Activated CD8-positive, alpha-beta T cell treated with anti-CD3 and anti-CD28 coated beads for 36 hours (primary cell): ENCODE data around the gene UBE2M. TPM values are rescaled to one million over a fixed set of nuclear protein-coding genes. Genes with fewer than 3 reads are reported as not detected.

Experiments used
- ATAC-seq: fragments of 200-7000 bp; cut with Tn5 transposase; one replicate; pipeline ENCODE4 v1.10.0; 2021; ENCODE audit warnings: mild to moderate bottlenecking, moderate library complexity
- CTCF ChIA-PET: fragments of 350-600 bp; sonication (Branson Sonifier 250); formaldehyde crosslinking; loops from one replicate; lab custom pipeline; 2021; ENCODE audit warnings: antibody characterized with exemption; lab: Charles Lee
- POLR2A ChIA-PET: fragments of 350-600 bp; sonication (Branson Sonifier 250); formaldehyde crosslinking; loops from one replicate; lab custom pipeline; 2021; ENCODE audit warnings: antibody characterized with exemption; lab: Charles Lee
- DNase-seq: peaks from one replicate; pipeline ENCODE4 v3.0.0-alpha.2; 2020
- H3K27ac Mint-ChIP-seq: one replicate; pipeline ENCODE4 v1.8.0; 2021; ENCODE audit warnings: mild to moderate bottlenecking, mixed read lengths
- H3K27me3 Mint-ChIP-seq: one replicate; pipeline ENCODE4 v1.8.0; 2021; ENCODE audit warnings: mixed read lengths
- H3K36me3 Mint-ChIP-seq: one replicate; pipeline ENCODE4 v1.8.0; 2021; ENCODE audit warnings: low read depth, mixed read lengths
- H3K4me1 Mint-ChIP-seq: one replicate; pipeline ENCODE4 v1.8.0; 2021; ENCODE audit warnings: low read depth, mixed read lengths
- H3K4me3 Mint-ChIP-seq: one replicate; pipeline ENCODE4 v1.8.0; 2021; ENCODE audit warnings: mild to moderate bottlenecking, moderate library complexity, mixed read lengths
- H3K9me3 Mint-ChIP-seq: one replicate; pipeline ENCODE4 v1.8.0; 2021; ENCODE audit warnings: mixed read lengths
- intact Hi-C: fragments of 100-400 bp; cut with micrococcal nuclease; formaldehyde crosslinking; loops from one replicate; pipeline ENCODE4 v1.10.0; 2022
- total RNA-seq, 2 experiments: library from RNA; stranded (reverse); gene quantifications; one replicate each; pipeline ENCODE4 v1.2.3, GENCODE V29; 2021
- TF ChIP-seq, protein P1 (sequence below): fragments of 200-600 bp; IDR thresholded peaks from one replicate; pipeline ENCODE4 v1.8.0; 2022; ENCODE audit warnings: antibody characterized with exemption, mild to moderate bottlenecking

UBE2M gene
- total RNA-seq, 2 experiments from 2014 or later = 107 to 114 TPM

- ChIA-PET CTCF (interaction anchor here (0.9 kb wide), 2 partner anchors 27 to 33 kb away, joined by 3 to 4 read pairs; no protein-coding TSS in a partner anchor), POLR2A (interaction anchor here (1.0 to 13.1 kb wide), 5 partner anchors 11 to 31 kb away, joined by 3 to 164 read pairs (median 5); partner anchors contain the start of genes UBE2M and ZBTB45)
- no peak for ATAC-seq
- Mint-ChIP-seq H3K27ac (peak overlapping the region; percentile 92), H3K4me3 (peak overlapping the region; percentile 96), H3K9me3 (no peaks in the 10 kb centered on the region), H3K27me3 (peaks cover 2% of the 10 kb centered on the region), H3K4me1 (peaks cover 37% of the 10 kb centered on the region), H3K36me3 (peaks cover 65% of the 10 kb centered on the region)
- DNase-seq = no peak
- TF ChIP-seq, protein P1, sequence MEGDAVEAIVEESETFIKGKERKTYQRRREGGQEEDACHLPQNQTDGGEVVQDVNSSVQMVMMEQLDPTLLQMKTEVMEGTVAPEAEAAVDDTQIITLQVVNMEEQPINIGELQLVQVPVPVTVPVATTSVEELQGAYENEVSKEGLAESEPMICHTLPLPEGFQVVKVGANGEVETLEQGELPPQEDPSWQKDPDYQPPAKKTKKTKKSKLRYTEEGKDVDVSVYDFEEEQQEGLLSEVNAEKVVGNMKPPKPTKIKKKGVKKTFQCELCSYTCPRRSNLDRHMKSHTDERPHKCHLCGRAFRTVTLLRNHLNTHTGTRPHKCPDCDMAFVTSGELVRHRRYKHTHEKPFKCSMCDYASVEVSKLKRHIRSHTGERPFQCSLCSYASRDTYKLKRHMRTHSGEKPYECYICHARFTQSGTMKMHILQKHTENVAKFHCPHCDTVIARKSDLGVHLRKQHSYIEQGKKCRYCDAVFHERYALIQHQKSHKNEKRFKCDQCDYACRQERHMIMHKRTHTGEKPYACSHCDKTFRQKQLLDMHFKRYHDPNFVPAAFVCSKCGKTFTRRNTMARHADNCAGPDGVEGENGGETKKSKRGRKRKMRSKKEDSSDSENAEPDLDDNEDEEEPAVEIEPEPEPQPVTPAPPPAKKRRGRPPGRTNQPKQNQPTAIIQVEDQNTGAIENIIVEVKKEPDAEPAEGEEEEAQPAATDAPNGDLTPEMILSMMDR = no peak
- intact Hi-C loops = no loop called here
These were observed 10.8 kb downstream of the UBE2M start for GRCh38 chr19:58547323-58548312.

DNA sequence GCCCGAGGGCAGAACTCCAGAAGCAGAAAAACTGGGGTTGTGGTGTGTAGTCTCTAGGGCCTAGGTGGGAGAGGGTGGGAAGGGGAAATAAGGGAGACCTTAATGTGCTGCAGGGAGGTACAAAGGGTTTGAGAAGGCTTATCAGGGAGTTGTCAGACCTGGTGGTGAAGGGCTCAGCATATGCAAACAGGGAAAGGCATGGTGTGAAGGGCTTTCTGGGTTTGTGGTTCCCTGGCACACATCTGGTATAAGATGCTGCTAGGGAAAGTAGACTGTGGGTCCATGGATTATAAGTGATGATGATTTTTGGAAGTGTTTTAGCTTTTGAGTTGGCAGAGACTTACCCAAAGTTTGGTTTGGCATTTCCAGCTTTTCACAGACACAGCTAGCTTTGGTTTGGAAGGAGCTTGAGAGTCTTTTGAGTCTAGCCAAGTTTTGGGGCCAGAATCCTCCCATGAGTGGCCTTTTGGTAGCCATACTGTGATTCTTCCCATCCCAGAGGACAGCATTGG is 12.3 kb downstream of the UBE2M start:
- H3K27me3 Mint-ChIP-seq = peaks cover 6% of the 10 kb centered on the region
- ATAC-seq = no peak
- H3K4me3 Mint-ChIP-seq = peak overlapping the region; percentile 96
- H3K27ac Mint-ChIP-seq = peak overlapping the region; percentile 92
- peaks cover 35% of the 10 kb centered on the region for H3K4me1 Mint-ChIP-seq
- TF ChIP-seq, protein P1 = no peak
- ChIA-PET CTCF (no interaction called here), POLR2A (interaction anchor here (1.0 to 13.1 kb wide), 7 partner anchors 8 to 165 kb away, joined by 3 to 164 read pairs (median 27); partner anchors contain the start of genes CHMP2A, UBE2M, ZBTB45 and ZNF837)
- no peak for DNase-seq
- H3K9me3 Mint-ChIP-seq = no peaks in the 10 kb centered on the region
- intact Hi-C loops = no loop called here
- peaks cover 52% of the 10 kb centered on the region for H3K36me3 Mint-ChIP-seq

DNA sequence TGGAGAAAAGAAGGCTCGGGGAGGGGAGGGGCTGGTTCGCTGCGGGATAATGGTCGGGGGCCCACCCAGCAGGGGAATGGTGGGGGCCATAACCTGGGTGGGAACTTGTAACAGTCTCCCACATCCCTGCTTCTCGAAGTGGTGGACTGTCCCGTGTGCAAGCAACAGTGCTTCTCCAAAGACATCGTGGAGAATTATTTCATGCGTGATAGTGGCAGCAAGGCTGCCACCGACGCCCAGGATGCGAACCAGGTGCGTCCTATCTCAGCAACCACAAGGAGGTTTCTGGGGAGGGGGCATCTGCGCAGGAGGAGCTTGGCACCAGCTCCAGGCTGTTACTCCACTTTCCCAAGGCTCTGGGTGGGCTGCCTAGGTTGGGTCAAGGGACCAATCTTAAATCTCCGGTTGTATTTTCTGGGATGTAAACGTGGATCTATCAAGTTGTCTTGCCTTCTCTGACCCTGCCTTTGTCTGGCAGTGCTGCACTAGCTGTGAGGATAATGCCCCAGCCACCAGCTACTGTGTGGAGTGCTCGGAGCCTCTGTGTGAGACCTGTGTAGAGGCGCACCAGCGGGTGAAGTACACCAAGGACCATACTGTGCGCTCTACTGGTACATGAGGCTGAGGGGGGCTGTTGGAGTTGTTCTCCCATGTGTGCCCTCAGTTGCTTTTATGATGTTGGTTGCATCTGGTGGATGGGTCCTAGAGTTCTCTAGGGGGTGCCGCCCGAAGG is 13.0 kb downstream of the UBE2M start:
- intact Hi-C loops = no loop called here
- Mint-ChIP-seq H3K27ac (peak overlapping the region; percentile 92), H3K9me3 (no peaks in the 10 kb centered on the region), H3K4me3 (peak overlapping the region; percentile 96), H3K4me1 (peaks cover 32% of the 10 kb centered on the region), H3K27me3 (peaks cover 7% of the 10 kb centered on the region), H3K36me3 (peaks cover 46% of the 10 kb centered on the region)
- CTCF ChIA-PET = interaction anchor here (1.2 to 2.7 kb wide), 2 partner anchors 26 to 31 kb away, joined by 3 to 16 read pairs; partner anchors contain the start of gene ZBTB45
- POLR2A ChIA-PET = interaction anchor here (1.0 to 13.1 kb wide), 9 partner anchors 9 to 164 kb away, joined by 3 to 164 read pairs (median 7); partner anchors contain the start of genes CHMP2A, UBE2M, ZBTB45 and ZNF837
- DNase-seq (no peak), ATAC-seq (no peak)
- TF ChIP-seq, protein P1 = no peak

DNA sequence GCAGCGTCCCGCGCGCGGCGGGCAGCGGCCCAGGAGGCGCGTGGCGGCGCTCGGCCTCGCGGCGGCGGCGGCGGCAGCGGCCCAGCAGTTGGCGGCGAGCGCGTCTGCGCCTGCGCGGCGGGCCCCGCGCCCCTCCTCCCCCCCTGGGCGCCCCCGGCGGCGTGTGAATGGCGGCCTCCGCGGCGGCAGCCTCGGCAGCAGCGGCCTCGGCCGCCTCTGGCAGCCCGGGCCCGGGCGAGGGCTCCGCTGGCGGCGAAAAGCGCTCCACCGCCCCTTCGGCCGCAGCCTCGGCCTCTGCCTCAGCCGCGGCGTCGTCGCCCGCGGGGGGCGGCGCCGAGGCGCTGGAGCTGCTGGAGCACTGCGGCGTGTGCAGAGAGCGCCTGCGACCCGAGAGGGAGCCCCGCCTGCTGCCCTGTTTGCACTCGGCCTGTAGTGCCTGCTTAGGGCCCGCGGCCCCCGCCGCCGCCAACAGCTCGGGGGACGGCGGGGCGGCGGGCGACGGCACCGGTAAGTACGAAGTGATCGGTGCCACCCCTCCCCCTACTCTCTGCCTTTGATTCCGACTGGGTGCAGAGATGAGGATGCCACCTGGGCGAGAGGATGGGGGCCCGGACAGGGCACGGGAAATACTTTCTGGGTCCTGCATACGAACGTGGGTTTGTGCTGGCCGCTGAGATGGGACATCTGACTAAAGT is 13.7 kb downstream of the UBE2M start:
- CTCF ChIA-PET = interaction anchor here (1.2 to 2.7 kb wide), 5 partner anchors 11 to 36 kb away, joined by 3 to 16 read pairs (median 5); partner anchors contain the start of gene ZBTB45
- Mint-ChIP-seq H3K27ac (peak overlapping the region; percentile 92), H3K4me3 (peak overlapping the region; percentile 96), H3K4me1 (peaks cover 32% of the 10 kb centered on the region), H3K27me3 (peaks cover 9% of the 10 kb centered on the region), H3K9me3 (no peaks in the 10 kb centered on the region), H3K36me3 (peaks cover 42% of the 10 kb centered on the region)
- TF ChIP-seq, protein P1 = no peak
- intact Hi-C loops = no loop called here
- ATAC-seq (peak; percentile 38), DNase-seq (peak; percentile 47)
- POLR2A ChIA-PET = interaction anchor here (1.0 to 13.1 kb wide), 11 partner anchors 10 to 164 kb away, joined by 3 to 164 read pairs (median 7); partner anchors contain the start of genes CHMP2A, RPS5, UBE2M and ZBTB45
